Hematopoietic multipotent progenitor cell (in vitro differentiated cells): ENCODE results near the gene A1BG. TPM values are rescaled to one million over a fixed set of nuclear protein-coding genes. Genes with fewer than 3 reads are reported as not detected.

ENCODE experiments used
- DNase-seq, 3 donors: peaks; one replicate each; pipeline ENCODE4 v3.0.0-alpha.2; 2011 to 2015; ENCODE audit warnings: low read depth in 2 of 3, low spot score in 2 of 3
- small RNA-seq: library from RNA; depleted of rRNA; stranded (forward); fragments of <200 nt; gene quantifications from one replicate; pipeline ENCODE3, GENCODE V24; 2012
- total RNA-seq: library from RNA; depleted of rRNA; stranded (reverse); fragments of >200 nt; gene quantifications from one replicate; pipeline ENCODE4 v1.2.3, GENCODE V29; 2012

Gene A1BG
- total RNA-seq, 1 donor: 10.0 TPM

GRCh38 chr19:58305065-58305931, 48.0 kb downstream of the A1BG start, which contains the start of gene ERVK3-1:
Gene ERVK3-1 (plus strand): TSS chr19:58305377. CDS start chr19:58312169, 6,792 bp downstream.
- DNase-seq: peak; percentile 86 to 99 (median 99)

DNA sequence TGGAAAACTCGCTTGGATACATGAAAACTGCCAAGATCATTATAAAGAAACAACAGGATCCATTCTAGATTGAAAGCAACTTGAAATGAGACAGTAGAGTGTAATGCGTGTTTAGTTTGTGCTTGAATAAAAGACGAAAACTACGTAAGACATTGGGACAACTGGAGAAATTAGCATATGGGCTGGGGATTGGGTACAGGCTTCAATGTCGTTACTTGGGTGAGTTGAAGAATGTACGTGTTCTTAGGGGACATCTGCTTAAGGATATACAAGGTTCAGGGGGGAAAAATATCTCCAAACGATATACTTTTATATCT, 48.6 kb downstream of the A1BG start:
- DNase-seq: no peak

DNA sequence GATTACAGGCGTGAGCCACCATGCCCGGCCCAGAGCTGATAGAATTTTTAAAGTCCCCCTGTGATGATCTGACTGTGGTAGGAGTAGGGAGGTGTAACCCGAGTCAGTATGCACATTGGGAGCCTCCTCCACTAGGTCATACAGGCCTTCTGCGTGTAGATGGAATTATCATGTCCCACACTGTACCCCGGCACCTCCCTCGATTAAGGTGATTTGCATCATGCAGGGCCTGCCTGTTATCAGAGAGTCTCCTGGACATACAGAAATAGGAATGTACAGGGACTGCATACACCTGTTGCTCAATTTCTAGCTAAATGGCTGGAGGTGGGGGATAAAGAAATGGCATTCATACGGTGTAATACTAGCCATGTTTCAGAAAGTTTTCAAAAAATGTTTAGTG, 49.0 kb downstream of the A1BG start:
- DNase-seq: no peak

DNA sequence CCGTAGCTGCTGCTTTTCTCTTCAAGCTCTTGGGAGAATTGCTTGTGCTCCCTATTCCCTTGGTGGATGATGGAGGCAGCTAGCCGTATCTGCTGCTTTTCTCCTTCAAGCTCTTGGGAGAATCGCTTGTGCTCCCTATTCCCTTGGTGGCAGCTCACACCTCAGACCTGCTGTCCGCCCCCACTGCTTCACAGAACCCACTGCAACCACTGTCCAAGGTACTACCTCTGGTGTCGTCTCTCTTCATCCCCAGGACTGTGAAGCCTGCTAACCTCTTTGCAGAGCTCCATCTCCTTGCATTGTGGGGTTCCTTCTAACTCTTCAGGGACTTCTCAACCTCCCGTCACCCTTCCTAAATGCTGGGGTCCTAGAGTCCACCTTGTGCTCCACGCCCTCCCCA, 52.7 kb downstream of the A1BG start:
- DNase-seq: no peak

DNA sequence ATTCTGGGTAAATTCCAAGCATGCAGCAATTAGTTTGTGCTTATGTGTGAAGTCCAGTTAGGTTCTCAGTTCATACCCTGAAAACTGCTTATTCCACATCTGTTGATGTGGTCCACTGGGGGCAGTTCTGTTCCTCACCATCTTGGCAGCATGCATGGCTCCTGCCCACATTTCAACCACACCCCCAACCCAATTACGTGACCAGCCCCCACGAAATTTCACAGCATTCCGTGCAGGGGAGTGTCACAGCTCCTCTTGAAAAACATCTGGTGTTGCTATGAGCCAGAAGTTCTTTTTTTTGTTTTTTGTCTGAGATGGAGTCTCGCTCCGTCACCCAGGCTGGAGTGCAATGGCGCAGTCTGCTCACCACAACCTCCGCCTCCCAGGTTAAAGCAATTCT, 57.2 kb downstream of the A1BG start:
- no peak for DNase-seq

Small RNA genes lying within 50 kb of the gene (small RNA-seq; reads per million reads assigned to genes)
- gene MIR4754 (not detected), gene MIR6806 (not detected), gene RNA5SP473 (0.20 reads per million)

Other genes with a start within 250 kb of the A1BG start
- 9.4 TPM for gene ZNF329, start 202.7 kb downstream of the A1BG start, total RNA-seq
- 34.7 TPM for gene ZNF274, start 170.4 kb downstream of the A1BG start, total RNA-seq
- 57.1 TPM for gene ZNF544, start 124.6 kb downstream of the A1BG start, total RNA-seq
- gene ZNF8, start 74.5 kb downstream of the A1BG start, total RNA-seq: 10.5 TPM
- 49.0 TPM for gene ERVK3-1, start 48.1 kb downstream of the A1BG start, total RNA-seq
- gene ZSCAN22, start 26.5 kb downstream of the A1BG start, total RNA-seq: 3.0 TPM
- gene ZNF497, start 9.3 kb upstream of the A1BG start, total RNA-seq: 4.8 TPM
- gene ZNF837, start 27.5 kb upstream of the A1BG start, total RNA-seq: 6.2 TPM
- gene RPS5, start 33.8 kb upstream of the A1BG start, total RNA-seq: 7,116 TPM
- gene RNF225, start 42.2 kb upstream of the A1BG start, total RNA-seq: 0.81 TPM
- gene ZNF584, start 55.2 kb upstream of the A1BG start, total RNA-seq: 11.3 TPM
- 5.9 TPM for gene ZNF132, start 86.7 kb upstream of the A1BG start, total RNA-seq
- 19.1 TPM for gene ZNF324B, start 98.1 kb upstream of the A1BG start, total RNA-seq
- 21.3 TPM for gene ZNF324, start 113.6 kb upstream of the A1BG start, total RNA-seq
- 16.2 TPM for gene ZNF446, start 122.9 kb upstream of the A1BG start, total RNA-seq
- gene SLC27A5, start 158.5 kb upstream of the A1BG start, total RNA-seq: 24.2 TPM
- 14.3 TPM for gene ZBTB45, start 166.3 kb upstream of the A1BG start, total RNA-seq
- 972 TPM for gene TRIM28, start 190.6 kb upstream of the A1BG start, total RNA-seq
- 59.8 TPM for gene CHMP2A, start 201.6 kb upstream of the A1BG start, total RNA-seq
- 54.4 TPM for gene UBE2M, start 205.1 kb upstream of the A1BG start, total RNA-seq
- 58.7 TPM for gene MZF1, start 219.8 kb upstream of the A1BG start, total RNA-seq